H1 (cell line): ENCODE data around the gene CENPF. TPM values are rescaled to one million over a fixed set of nuclear protein-coding genes. Genes with fewer than 3 reads are reported as not detected.

Source experiments
- PHF8 ChIP-seq: fragments of 200-600 bp; sonication (generic); conservative IDR thresholded peaks from 2 replicates; pipeline ENCODE4 v1.7.1; 2012; ENCODE audit warnings: low read depth, mild to moderate bottlenecking, inconsistent platforms, low read length, moderate library complexity
- POLR2AphosphoS5 ChIP-seq: IDR thresholded peaks from 2 replicates; pipeline ENCODE4 v1.6.1; 2011; ENCODE audit warnings: low read depth, low read length
- SIN3A ChIP-seq, 2 experiments: IDR thresholded peaks in 1 of 2; conservative IDR thresholded peaks in 1 of 2; 2 replicates each; pipeline ENCODE4 v1.6.1; 2011 to 2012; ENCODE audit warnings: low read length in 2 of 2, improper control_type of control experiment in 1 of 2, low read depth in 1 of 2, mild to moderate bottlenecking in 1 of 2
- USF2 ChIP-seq: IDR thresholded peaks from 2 replicates; pipeline ENCODE4 v1.6.1; 2011; ENCODE audit warnings: low read length, improper control_type of control experiment
- polyA plus RNA-seq, 7 experiments: library from polyadenylated mRNA; depleted of rRNA in 3 of 7; stranded (reverse) in 5 of 7; unstranded in 2 of 7; fragments of >200 nt in 5 of 7; fragments of 200-250 nt in 2 of 7; gene quantifications; 1 replicate in 5 of 7; 2 replicates in 1 of 7; 4 replicates in 1 of 7; pipeline versions ENCODE4 v1.2.1 to v1.2.3, GENCODE V29; 2011 to 2013; ENCODE audit warnings: missing spikeins in 2 of 7, mixed read lengths in 2 of 7
- total RNA-seq: library from RNA; stranded (reverse); fragmentation: NEBNext Ultra II Directional; extraction: Animal tissue kit (Norgen Biotek cat#: 25700); gene quantifications from 2 replicates; pipeline ENCODE4 v1.2.1, GENCODE V29; 2021

The CENPF gene
- total and polyA plus RNA-seq, 2 of the 8 experiments (the other 6 are each of a cell fraction or from before 2014, with no cell fraction given), result 13.7 to 170 TPM

GRCh38 chr1:214637125-214637524 lies 34.1 kb downstream of the CENPF start (continued):
- TF ChIP-seq POLR2AphosphoS5 (no peak), SIN3A (conservative IDR thresholded peaks at IDR 0.05 in 1 of 2, IDR thresholded peaks at IDR 0.05 in 1 of 2; ENCODE audit: low read depth in 1 of 2, low read length in 2 of 2) (no peak), USF2 (no peak), PHF8 (no peak)
